GM19467 (cell line): Measurements from ENCODE around the gene MYZAP.

ENCODE experiments used
- ATAC-seq: cut with Tn5 transposase; IDR thresholded peaks from one replicate; pipeline ENCODE4 v1.9.1; 2021; ENCODE audit warnings: mild to moderate bottlenecking, moderate library complexity; ENCODE audit not compliant: unreplicated experiment

The MYZAP gene

GRCh38 chr15:57691082-57691481, 99.4 kb downstream of the MYZAP start:
- no peak for ATAC-seq

GRCh38 chr15:57692709-57693108, 101.0 kb downstream of the MYZAP start:
- ATAC-seq = no peak

GRCh38 chr15:57694279-57694678, 102.6 kb downstream of the MYZAP start:
- no peak for ATAC-seq

GRCh38 chr15:57696146-57696545, 104.4 kb downstream of the MYZAP start:
- ATAC-seq = no peak

- no peak for ATAC-seq
Measured at GRCh38 chr15:57697588-57697987, 105.9 kb downstream of the MYZAP start.

GRCh38 chr15:57698243-57698642, 106.5 kb downstream of the MYZAP start:
- ATAC-seq = no peak

- ATAC-seq = no peak
Measured at GRCh38 chr15:57698991-57699390, 107.3 kb downstream of the MYZAP start.

GRCh38 chr15:57703387-57703786, 111.7 kb downstream of the MYZAP start:
- no peak for ATAC-seq

- no peak for ATAC-seq
Measured at GRCh38 chr15:57704441-57704840, 112.7 kb downstream of the MYZAP start.

- no peak for ATAC-seq
Measured at GRCh38 chr15:57705746-57706404, 114.2 kb downstream of the MYZAP start.

GRCh38 chr15:57706405-57707209, 114.9 kb downstream of the MYZAP start, which contains the start of gene POLR2M:
Gene POLR2M (plus strand): TSS chr15:57706714. CDS start chr15:57706843, 129 bp downstream.
- ATAC-seq = peak; percentile 91

GRCh38 chr15:57708047-57708446, 116.3 kb downstream of the MYZAP start:
- no peak for ATAC-seq

- no peak for ATAC-seq
Measured at GRCh38 chr15:57718309-57718708, 126.6 kb downstream of the MYZAP start.

- no peak for ATAC-seq
Measured at GRCh38 chr15:57720867-57721266, 129.2 kb downstream of the MYZAP start.

- ATAC-seq = no peak
Measured at GRCh38 chr15:57726411-57726810, 134.7 kb downstream of the MYZAP start.

- ATAC-seq = no peak
Measured at GRCh38 chr15:57727031-57727430, 135.3 kb downstream of the MYZAP start.

GRCh38 chr15:57728436-57728835, 136.7 kb downstream of the MYZAP start:
- ATAC-seq = no peak

GRCh38 chr15:57730876-57731275, 139.2 kb downstream of the MYZAP start:
- ATAC-seq = no peak

- ATAC-seq = no peak
Measured at GRCh38 chr15:57731530-57732103, 139.9 kb downstream of the MYZAP start.

GRCh38 chr15:57732526-57733331, 141.0 kb downstream of the MYZAP start:
- no peak for ATAC-seq

GRCh38 chr15:57734860-57735259, 143.2 kb downstream of the MYZAP start:
- ATAC-seq = no peak
